PFSK-1 (cell line): Measurements from ENCODE around the gene TP53I3.

Experiments used
- POLR2AphosphoS5 ChIP-seq: IDR thresholded peaks from 2 replicates; pipeline ENCODE4 v1.6.1; 2012; ENCODE audit warnings: low read depth, mild to moderate bottlenecking, control low read depth, low read length, moderate library complexity
- REST ChIP-seq, 2 experiments: IDR thresholded peaks; 2 replicates each; pipeline versions ENCODE4 v1.6.1 to v1.8.0; 2011 to 2012; ENCODE audit warnings: low read depth in 2 of 2, low read length in 2 of 2, control low read depth in 1 of 2, inconsistent platforms in 1 of 2, mild to moderate bottlenecking in 1 of 2, moderate library complexity in 1 of 2; ENCODE audit not compliant: insufficient read depth in 1 of 2
- TAF1 ChIP-seq: IDR thresholded peaks from 2 replicates; pipeline ENCODE4 v1.6.1; 2012; ENCODE audit warnings: low read length, control low read depth, borderline replicate concordance; ENCODE audit not compliant: insufficient read depth

GRCh38 chr2:24046930-24047702 lies 37.5 kb downstream of the TP53I3 start, which contains the start of gene WDCP:
- peak; percentile 98 for TF ChIP-seq POLR2AphosphoS5
- 0 out of 4 replicates have a peak, but pooled peaks of 1 of the 2 experiments have one; percentile 14 for TF ChIP-seq REST (IDR thresholded peaks at IDR 0.05; ENCODE audit: insufficient read depth in 1 of 2, low read depth in 2 of 2, low read length in 2 of 2)
- TF ChIP-seq TAF1: peak; percentile 94; the same call in 1 of the 2 replicates
